HCT116 (cell line): ENCODE measurements around the gene RUNDC1. TPM values are rescaled to one million over a fixed set of nuclear protein-coding genes. Genes with fewer than 3 reads are reported as not detected.
A peak's percentile ranks its signal among the peaks of the same experiment; 100 is the strongest.

Source experiments
- ATAC-seq: fragments of 200-7000 bp; cut with Tn5 transposase; 2 replicates; pipeline ENCODE4 v1.9.1; 2020; ENCODE audit warnings: mild to moderate bottlenecking, moderate library complexity
- BruUV-seq: library from RNA; stranded (reverse); fragments of 400-500 nt; replicated peaks from 2 replicates; lab custom pipeline; 2021; lab: Mats Ljungman, UMichigan
- CTCF ChIA-PET: fragments of 300-600 bp; sonication (Branson Sonifier 250); formaldehyde crosslinking; loops from one replicate; lab custom pipeline; 2021; ENCODE audit warnings: antibody characterized with exemption; lab: Charles Lee
- POLR2A ChIA-PET: fragments of 300-600, 350-600 bp; sonication (Branson Sonifier 250); formaldehyde crosslinking; loops from one replicate; lab custom pipeline; 2021; ENCODE audit warnings: antibody characterized with exemption; lab: Charles Lee
- RAD21 ChIA-PET, 2 experiments: fragments of 300-600 bp; sonication (Branson Sonifier 250); formaldehyde crosslinking; loops; one replicate each; lab custom pipeline; 2023; ENCODE audit warnings: low total read pairs in 2 of 2; ENCODE audit not compliant: uncharacterized antibody in 2 of 2, unreplicated experiment in 2 of 2, low non-redundant PET in 1 of 2; lab: Charles Lee
- DNase-seq: peaks from one replicate; pipeline ENCODE4 v3.0.0-alpha.2; 2010; ENCODE audit warnings: low read depth, low spot score
- H2AFZ ChIP-seq: fragments of 200-600 bp; shearing (Covaris generic), sonication (generic); 2 replicates; pipeline ENCODE4 v1.6.1; 2017; ENCODE audit warnings: low read depth, mixed run types, mixed read lengths, antibody characterized with exemption, low read length; ENCODE audit not compliant: poor library complexity, severe bottlenecking
- H3K27ac ChIP-seq: 2 replicates; pipeline ENCODE4 v1.5.1; 2012; ENCODE audit warnings: low read depth, low read length
- H3K27me3 ChIP-seq: fragments of 200-600 bp; sonication (generic); 2 replicates; pipeline ENCODE4 v1.6.1; 2016; ENCODE audit warnings: mixed run types, low read length, mixed read lengths; ENCODE audit not compliant: insufficient read depth
- H3K36me3 ChIP-seq, 2 experiments: fragments of 200-500 bp in 1 of 2; fragments of 200-600 bp in 1 of 2; sonication (Bioruptor generic) in 1 of 2; sonication (generic) in 1 of 2; 2 replicates each; pipeline versions ENCODE4 v1.5.1 to v1.6.1; 2014 to 2016; ENCODE audit warnings: low read length in 2 of 2, inconsistent platforms in 1 of 2, mixed read lengths in 1 of 2, mixed run types in 1 of 2; ENCODE audit not compliant: insufficient read depth in 2 of 2, control insufficient read depth in 1 of 2
- H3K4me1 ChIP-seq, 2 experiments: fragments of 200-600 bp in 1 of 2; sonication (generic) in 1 of 2; 2 replicates each; pipeline versions ENCODE4 v1.5.1 to v1.6.1; 2012 to 2017; ENCODE audit warnings: low read length in 2 of 2, inconsistent platforms in 1 of 2, mild to moderate bottlenecking in 1 of 2, mixed read lengths in 1 of 2, mixed run types in 1 of 2, moderate library complexity in 1 of 2; ENCODE audit not compliant: insufficient read depth in 2 of 2, control insufficient read depth in 1 of 2
- H3K4me2 ChIP-seq: fragments of 200-600 bp; sonication (generic); 2 replicates; pipeline ENCODE4 v1.6.1; 2017; ENCODE audit warnings: mixed run types, low read length, mixed read lengths
- H3K4me3 ChIP-seq, 2 experiments: fragments of 200-600 bp in 1 of 2; sonication (generic) in 1 of 2; replicated peaks in 1 of 2; 2 replicates each; pipeline ENCODE4 v1.5.1; 2011 to 2016; ENCODE audit warnings: low read length in 2 of 2, control low read depth in 1 of 2, low read depth in 1 of 2, mild to moderate bottlenecking in 1 of 2, mixed read lengths in 1 of 2, mixed run types in 1 of 2
- H3K79me2 ChIP-seq: fragments of 200-600 bp; sonication (generic); 2 replicates; pipeline ENCODE4 v1.6.1; 2017; ENCODE audit warnings: mild to moderate bottlenecking, mixed run types, low read length, moderate library complexity, mixed read lengths; ENCODE audit not compliant: insufficient read depth
- H3K9ac ChIP-seq: fragments of 200-600 bp; sonication (generic); 2 replicates; pipeline ENCODE4 v1.6.1; 2016; ENCODE audit warnings: low read length, mixed read lengths
- H3K9me2 ChIP-seq: fragments of 200-600 bp; sonication (generic), shearing (Covaris generic); 2 replicates; pipeline ENCODE4 v1.6.1; 2017; ENCODE audit warnings: mixed run types, mild to moderate bottlenecking, moderate library complexity; ENCODE audit not compliant: insufficient read depth
- H3K9me3 ChIP-seq, 2 experiments: fragments of 200-500 bp in 1 of 2; fragments of 200-600 bp in 1 of 2; sonication (Bioruptor generic) in 1 of 2; sonication (generic) in 1 of 2; 2 replicates each; pipeline ENCODE4 v1.6.1; 2014 to 2017; ENCODE audit warnings: low read length in 2 of 2, mixed read lengths in 2 of 2, inconsistent platforms in 1 of 2, low read depth in 1 of 2, mild to moderate bottlenecking in 1 of 2, mixed run types in 1 of 2, moderate library complexity in 1 of 2; ENCODE audit not compliant: control insufficient read depth in 1 of 2, insufficient read depth in 1 of 2
- H4K20me1 ChIP-seq: fragments of 200-600 bp; sonication (generic), shearing (Covaris generic); 2 replicates; pipeline ENCODE4 v1.6.1; 2017; ENCODE audit warnings: mixed run types, mild to moderate bottlenecking, moderate library complexity; ENCODE audit not compliant: insufficient read depth
- CBX3 ChIP-seq: IDR thresholded peaks from 2 replicates; pipeline ENCODE4 v1.6.1; 2012; ENCODE audit warnings: low read depth
- CEBPB ChIP-seq: IDR thresholded peaks from 2 replicates; pipeline ENCODE4 v1.6.1; 2012; ENCODE audit warnings: low read depth
- EGR1 ChIP-seq: IDR thresholded peaks from 2 replicates; pipeline ENCODE4 v1.6.1; 2012; ENCODE audit warnings: low read depth
- EZH2phosphoT487 ChIP-seq: fragments of 200-600 bp; IDR thresholded peaks from 2 replicates; pipeline ENCODE4 v1.6.1; 2018; ENCODE audit warnings: antibody characterized with exemption, borderline replicate concordance
- SIN3A ChIP-seq: IDR thresholded peaks from 2 replicates; pipeline ENCODE4 v1.6.1; 2012; ENCODE audit warnings: low read depth
- SP1 ChIP-seq: IDR thresholded peaks from 2 replicates; pipeline ENCODE4 v1.6.1; 2012; ENCODE audit warnings: low read depth
- TCF7L2 ChIP-seq: IDR thresholded peaks from 2 replicates; pipeline ENCODE4 v1.7.0; 2011; ENCODE audit warnings: borderline replicate concordance, inconsistent platforms; ENCODE audit not compliant: insufficient read depth, insufficient read length; ENCODE audit errors: extremely low read depth
- intact Hi-C: fragments of 100-400 bp; cut with micrococcal nuclease; formaldehyde crosslinking; loops from 2 replicates; pipeline ENCODE4 v1.10.0; 2022
- total RNA-seq: library from RNA; stranded (reverse); gene quantifications from one replicate; pipeline ENCODE4 v1.2.1, GENCODE V29; 2021; ENCODE audit not compliant: unreplicated experiment
- TF ChIP-seq, protein P1 (sequence below), 3 experiments: fragments of 200-600 bp in 1 of 3; sonication (generic) in 1 of 3; IDR thresholded peaks in 2 of 3; conservative IDR thresholded peaks in 1 of 3; 2 replicates each; pipeline ENCODE4 v1.5.1; 2012 to 2017; ENCODE audit warnings: low read depth in 2 of 3, low read length in 2 of 3, antibody characterized with exemption in 1 of 3, borderline replicate concordance in 1 of 3, control low read depth in 1 of 3, mild to moderate bottlenecking in 1 of 3, mixed read lengths in 1 of 3, mixed run types in 1 of 3, moderate library complexity in 1 of 3; ENCODE audit not compliant: insufficient read depth in 1 of 3
- TF ChIP-seq, protein P2 (sequence below): IDR thresholded peaks from 2 replicates; pipeline ENCODE4 v1.6.1; 2012
- TF ChIP-seq, protein P3 (sequence below): IDR thresholded peaks from 2 replicates; pipeline ENCODE4 v1.6.1; 2012; ENCODE audit warnings: low read depth

Gene RUNDC1
- total RNA-seq, 1 experiment from 2014 or later = 13.0 TPM

DNA sequence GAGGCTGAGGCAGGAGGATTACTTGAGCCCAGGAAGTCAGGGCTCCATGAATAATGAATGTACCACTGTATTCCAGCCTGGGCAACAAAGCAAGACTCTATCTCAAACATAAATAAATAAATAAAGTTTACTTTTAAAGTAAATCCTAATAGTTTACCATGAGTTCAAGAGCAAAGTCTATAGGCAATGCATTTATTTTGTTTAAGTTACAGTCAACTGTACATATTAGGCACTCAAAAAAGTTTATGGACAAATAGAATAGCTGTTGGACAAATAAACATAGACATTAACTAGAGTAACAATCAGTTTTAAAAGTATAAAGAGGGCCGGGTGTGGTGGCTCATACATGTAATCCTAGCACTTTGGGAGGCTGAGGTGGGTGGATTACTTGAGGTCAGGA is 12.4 kb upstream of the RUNDC1 start:
- Histone ChIP-seq H3K4me2 (no peak overlapping the region), H4K20me1 (no peaks in the 10 kb centered on the region), H3K27ac (no peak overlapping the region), H2AFZ (no peak overlapping the region), H3K4me3 (no peak overlapping the region), H3K9ac (no peak overlapping the region), H3K27me3 (no peaks in the 10 kb centered on the region), H3K79me2 (peaks cover 13% of the 10 kb centered on the region), H3K9me3 (no peaks in the 10 kb centered on the region), H3K9me2 (no peaks in the 10 kb centered on the region), H3K36me3 (no peaks in the 10 kb centered on the region), H3K4me1 (peaks cover 8 to 18% of the 10 kb centered on the region in 2 experiments; a peak in 3 of 4 replicates)
- ChIA-PET CTCF (no interaction called here), POLR2A (interaction anchor here (1.2 to 1.4 kb wide), 2 partner anchors 30 to 342 kb away, joined by 3 read pairs; no protein-coding TSS in a partner anchor), RAD21 (no interaction called here)
- TF ChIP-seq TCF7L2 (no peak), SP1 (no peak), SIN3A (no peak)
- TF ChIP-seq, protein P1, sequence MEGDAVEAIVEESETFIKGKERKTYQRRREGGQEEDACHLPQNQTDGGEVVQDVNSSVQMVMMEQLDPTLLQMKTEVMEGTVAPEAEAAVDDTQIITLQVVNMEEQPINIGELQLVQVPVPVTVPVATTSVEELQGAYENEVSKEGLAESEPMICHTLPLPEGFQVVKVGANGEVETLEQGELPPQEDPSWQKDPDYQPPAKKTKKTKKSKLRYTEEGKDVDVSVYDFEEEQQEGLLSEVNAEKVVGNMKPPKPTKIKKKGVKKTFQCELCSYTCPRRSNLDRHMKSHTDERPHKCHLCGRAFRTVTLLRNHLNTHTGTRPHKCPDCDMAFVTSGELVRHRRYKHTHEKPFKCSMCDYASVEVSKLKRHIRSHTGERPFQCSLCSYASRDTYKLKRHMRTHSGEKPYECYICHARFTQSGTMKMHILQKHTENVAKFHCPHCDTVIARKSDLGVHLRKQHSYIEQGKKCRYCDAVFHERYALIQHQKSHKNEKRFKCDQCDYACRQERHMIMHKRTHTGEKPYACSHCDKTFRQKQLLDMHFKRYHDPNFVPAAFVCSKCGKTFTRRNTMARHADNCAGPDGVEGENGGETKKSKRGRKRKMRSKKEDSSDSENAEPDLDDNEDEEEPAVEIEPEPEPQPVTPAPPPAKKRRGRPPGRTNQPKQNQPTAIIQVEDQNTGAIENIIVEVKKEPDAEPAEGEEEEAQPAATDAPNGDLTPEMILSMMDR (IDR thresholded peaks at IDR 0.05 in 2 of 3, conservative IDR thresholded peaks at IDR 0.05 in 1 of 3; ENCODE audit: borderline replicate concordance in 1 of 3, insufficient read depth in 1 of 3, low read depth in 2 of 3, low read length in 2 of 3) = no peak
- TF ChIP-seq, protein P2, sequence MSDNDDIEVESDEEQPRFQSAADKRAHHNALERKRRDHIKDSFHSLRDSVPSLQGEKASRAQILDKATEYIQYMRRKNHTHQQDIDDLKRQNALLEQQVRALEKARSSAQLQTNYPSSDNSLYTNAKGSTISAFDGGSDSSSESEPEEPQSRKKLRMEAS = no peak
- DNase-seq (no peak), ATAC-seq (no peak)
- BruUV-seq = no TSS peak
- intact Hi-C loops = no loop called here

DNA sequence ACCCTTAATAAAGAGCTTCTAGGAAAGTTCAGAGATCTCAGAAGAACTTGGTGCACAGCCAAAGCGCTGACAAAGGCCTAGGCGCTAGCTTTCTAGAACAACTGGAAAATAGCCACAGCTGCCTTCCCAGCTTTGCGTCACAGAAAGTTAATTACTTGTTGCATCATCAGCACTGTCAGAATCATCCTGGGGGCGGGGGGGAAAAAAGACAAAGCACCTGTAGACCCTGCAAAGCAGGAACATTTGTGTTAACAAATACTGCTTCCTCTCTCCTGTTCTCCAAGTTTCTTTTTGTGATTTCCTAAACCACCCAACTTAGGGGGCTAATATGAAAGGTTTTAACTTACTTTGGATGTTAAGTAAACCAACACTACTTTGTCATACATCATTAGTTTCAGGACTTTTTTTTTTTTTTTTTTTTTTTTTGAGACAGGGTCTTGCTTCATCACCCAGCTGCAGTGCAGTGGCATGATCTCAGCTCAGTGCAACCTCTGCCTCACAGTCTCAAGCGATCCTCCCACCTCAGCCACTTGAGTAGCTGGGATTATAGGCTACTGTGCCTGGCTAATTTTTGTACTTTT is 11.3 kb upstream of the RUNDC1 start:
- Histone ChIP-seq H2AFZ (no peak overlapping the region), H3K9me3 (no peaks in the 10 kb centered on the region), H3K9me2 (no peaks in the 10 kb centered on the region), H3K9ac (no peak overlapping the region), H3K4me1 (peaks cover 8 to 12% of the 10 kb centered on the region in 2 experiments; a peak in 3 of 4 replicates), H3K27ac (no peak overlapping the region), H3K27me3 (no peaks in the 10 kb centered on the region), H4K20me1 (no peaks in the 10 kb centered on the region)
- RAD21 ChIA-PET = interaction anchor here in 1 of 2 experiments (1.9 kb wide), 1 partner anchor 29 kb away, joined by 4 read pairs; the partner anchor contains the start of gene RPL27
- ATAC-seq = no peak
- BruUV-seq = no TSS peak
- intact Hi-C loops = no loop called here
- TF ChIP-seq EZH2phosphoT487 (no peak), CBX3 (no peak), EGR1 (no peak), CEBPB (peak; percentile 43; the same call in 1 of the 2 replicates)
- TF ChIP-seq, protein P3, sequence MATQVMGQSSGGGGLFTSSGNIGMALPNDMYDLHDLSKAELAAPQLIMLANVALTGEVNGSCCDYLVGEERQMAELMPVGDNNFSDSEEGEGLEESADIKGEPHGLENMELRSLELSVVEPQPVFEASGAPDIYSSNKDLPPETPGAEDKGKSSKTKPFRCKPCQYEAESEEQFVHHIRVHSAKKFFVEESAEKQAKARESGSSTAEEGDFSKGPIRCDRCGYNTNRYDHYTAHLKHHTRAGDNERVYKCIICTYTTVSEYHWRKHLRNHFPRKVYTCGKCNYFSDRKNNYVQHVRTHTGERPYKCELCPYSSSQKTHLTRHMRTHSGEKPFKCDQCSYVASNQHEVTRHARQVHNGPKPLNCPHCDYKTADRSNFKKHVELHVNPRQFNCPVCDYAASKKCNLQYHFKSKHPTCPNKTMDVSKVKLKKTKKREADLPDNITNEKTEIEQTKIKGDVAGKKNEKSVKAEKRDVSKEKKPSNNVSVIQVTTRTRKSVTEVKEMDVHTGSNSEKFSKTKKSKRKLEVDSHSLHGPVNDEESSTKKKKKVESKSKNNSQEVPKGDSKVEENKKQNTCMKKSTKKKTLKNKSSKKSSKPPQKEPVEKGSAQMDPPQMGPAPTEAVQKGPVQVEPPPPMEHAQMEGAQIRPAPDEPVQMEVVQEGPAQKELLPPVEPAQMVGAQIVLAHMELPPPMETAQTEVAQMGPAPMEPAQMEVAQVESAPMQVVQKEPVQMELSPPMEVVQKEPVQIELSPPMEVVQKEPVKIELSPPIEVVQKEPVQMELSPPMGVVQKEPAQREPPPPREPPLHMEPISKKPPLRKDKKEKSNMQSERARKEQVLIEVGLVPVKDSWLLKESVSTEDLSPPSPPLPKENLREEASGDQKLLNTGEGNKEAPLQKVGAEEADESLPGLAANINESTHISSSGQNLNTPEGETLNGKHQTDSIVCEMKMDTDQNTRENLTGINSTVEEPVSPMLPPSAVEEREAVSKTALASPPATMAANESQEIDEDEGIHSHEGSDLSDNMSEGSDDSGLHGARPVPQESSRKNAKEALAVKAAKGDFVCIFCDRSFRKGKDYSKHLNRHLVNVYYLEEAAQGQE = no peak
- TF ChIP-seq, all 23 proteins: peak for 1
- DNase-seq = no peak
- ChIA-PET POLR2A (interaction anchor here (1.4 kb wide), 1 partner anchor 29 kb away, joined by 3 read pairs; no protein-coding TSS in a partner anchor), CTCF (no interaction called here)
- H3K4me3 ChIP-seq = no peak overlapping the region
- H3K36me3 ChIP-seq = no peaks in the 10 kb centered on the region
- H3K4me2 ChIP-seq = no peak overlapping the region
- peaks cover 1% of the 10 kb centered on the region for H3K79me2 ChIP-seq
